Vagina (tissue), 2 donors: ENCODE results near the gene RAD9A.

Source experiments
- POLR2AphosphoS5 ChIP-seq, 2 donors: sonication (generic); formaldehyde crosslinking; IDR thresholded peaks; one replicate each; pipeline ENCODE4 v1.9.0; 2017; ENCODE audit warnings: antibody characterized with exemption in 2 of 2, mild to moderate bottlenecking in 2 of 2, low read depth in 1 of 2; ENCODE audit not compliant: insufficient read depth in 1 of 2
- TF ChIP-seq, protein P1 (sequence below), 3 experiments: fragments of 450-650 bp in 2 of 3; fragments of 200-600 bp in 1 of 3; sonication (generic) in 1 of 3; IDR thresholded peaks; one replicate each; pipeline ENCODE4 v1.5.1; 2017 to 2019; ENCODE audit warnings: antibody characterized with exemption in 3 of 3, mild to moderate bottlenecking in 2 of 3, moderate library complexity in 2 of 3

DNA sequence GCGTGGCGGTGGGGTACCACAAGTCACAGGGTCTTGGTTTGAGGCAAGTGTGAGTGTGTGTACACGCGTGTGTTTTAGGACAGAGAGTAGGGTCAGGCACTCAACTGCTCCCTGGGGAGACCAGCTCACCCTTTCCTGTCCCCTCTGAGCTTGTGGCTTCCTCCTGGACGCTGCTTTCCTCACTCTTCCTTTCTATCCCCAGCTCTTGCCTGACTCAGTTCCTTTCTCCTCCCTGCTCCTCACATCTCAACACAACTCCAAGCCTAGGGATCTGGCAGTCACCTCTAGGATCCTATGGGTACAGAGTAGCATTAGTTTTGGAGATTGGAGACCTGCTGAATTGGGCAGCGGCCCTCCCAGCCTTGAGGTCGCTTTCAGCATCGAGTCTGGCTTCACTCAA lies 22.5 kb upstream of the RAD9A start:
- TF ChIP-seq, protein P1, sequence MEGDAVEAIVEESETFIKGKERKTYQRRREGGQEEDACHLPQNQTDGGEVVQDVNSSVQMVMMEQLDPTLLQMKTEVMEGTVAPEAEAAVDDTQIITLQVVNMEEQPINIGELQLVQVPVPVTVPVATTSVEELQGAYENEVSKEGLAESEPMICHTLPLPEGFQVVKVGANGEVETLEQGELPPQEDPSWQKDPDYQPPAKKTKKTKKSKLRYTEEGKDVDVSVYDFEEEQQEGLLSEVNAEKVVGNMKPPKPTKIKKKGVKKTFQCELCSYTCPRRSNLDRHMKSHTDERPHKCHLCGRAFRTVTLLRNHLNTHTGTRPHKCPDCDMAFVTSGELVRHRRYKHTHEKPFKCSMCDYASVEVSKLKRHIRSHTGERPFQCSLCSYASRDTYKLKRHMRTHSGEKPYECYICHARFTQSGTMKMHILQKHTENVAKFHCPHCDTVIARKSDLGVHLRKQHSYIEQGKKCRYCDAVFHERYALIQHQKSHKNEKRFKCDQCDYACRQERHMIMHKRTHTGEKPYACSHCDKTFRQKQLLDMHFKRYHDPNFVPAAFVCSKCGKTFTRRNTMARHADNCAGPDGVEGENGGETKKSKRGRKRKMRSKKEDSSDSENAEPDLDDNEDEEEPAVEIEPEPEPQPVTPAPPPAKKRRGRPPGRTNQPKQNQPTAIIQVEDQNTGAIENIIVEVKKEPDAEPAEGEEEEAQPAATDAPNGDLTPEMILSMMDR (IDR thresholded peaks at IDR 0.05), result no peak
- no peak for TF ChIP-seq POLR2AphosphoS5 (IDR thresholded peaks at IDR 0.05; ENCODE audit: insufficient read depth in 1 of 2, low read depth in 1 of 2)
